H9 (cell line): ENCODE measurements around the gene CAMK2G. TPM values are rescaled to one million over a fixed set of nuclear protein-coding genes. Genes with fewer than 3 reads are reported as not detected.
A peak's percentile ranks its signal among the peaks of the same experiment; 100 is the strongest.

Experiments used
- DNase-seq: peaks from one replicate; pipeline ENCODE4 v3.0.0-alpha.2; 2017
- H2AFZ ChIP-seq: one replicate; pipeline ENCODE4 v1.6.1; 2013; ENCODE audit warnings: mild to moderate bottlenecking, low read length, control low read depth, moderate library complexity
- H2AK5ac ChIP-seq: 2 replicates; pipeline ENCODE4 v1.6.1; 2013; ENCODE audit warnings: low read length, control low read depth, mixed read lengths; ENCODE audit not compliant: insufficient read length
- H2BK120ac ChIP-seq: one replicate; pipeline ENCODE4 v1.6.1; 2013; ENCODE audit warnings: low read depth, mild to moderate bottlenecking, low read length, control low read depth, inconsistent platforms; ENCODE audit not compliant: poor library complexity, severe bottlenecking
- H2BK12ac ChIP-seq: 2 replicates; pipeline ENCODE4 v1.6.1; 2013; ENCODE audit warnings: low read length, control low read depth, mixed read lengths, low read depth; ENCODE audit not compliant: insufficient read length
- H2BK15ac ChIP-seq: 2 replicates; pipeline ENCODE4 v1.6.1; 2013; ENCODE audit warnings: low read depth, low read length, control low read depth
- H2BK20ac ChIP-seq: one replicate; pipeline ENCODE4 v1.6.1; 2013; ENCODE audit warnings: low read depth, mild to moderate bottlenecking, low read length, control low read depth, inconsistent platforms; ENCODE audit not compliant: poor library complexity, severe bottlenecking
- H2BK5ac ChIP-seq: 2 replicates; pipeline ENCODE4 v1.6.1; 2013; ENCODE audit warnings: low read length, control low read depth, mixed read lengths; ENCODE audit not compliant: insufficient read length
- H3K14ac ChIP-seq: 2 replicates; pipeline ENCODE4 v1.6.1; 2013; ENCODE audit warnings: low read length, control low read depth; ENCODE audit not compliant: insufficient read depth
- H3K18ac ChIP-seq: 2 replicates; pipeline ENCODE4 v1.6.1; 2013; ENCODE audit warnings: low read depth, mild to moderate bottlenecking, mixed read lengths, low read length, control low read depth; ENCODE audit not compliant: insufficient read length
- H3K23ac ChIP-seq: 2 replicates; pipeline ENCODE4 v1.6.1; 2013; ENCODE audit warnings: low read length, control low read depth, mixed read lengths, low read depth; ENCODE audit not compliant: insufficient read length
- H3K23me2 ChIP-seq: 2 replicates; pipeline ENCODE4 v1.6.1; 2013; ENCODE audit warnings: low read depth, mild to moderate bottlenecking, mixed read lengths, low read length, control low read depth; ENCODE audit not compliant: insufficient read length, poor library complexity, severe bottlenecking
- H3K27ac ChIP-seq: 2 replicates; pipeline ENCODE4 v1.5.1; 2013; ENCODE audit warnings: low read length, control low read depth, mixed read lengths, low read depth; ENCODE audit not compliant: insufficient read length
- H3K27me3 ChIP-seq: 2 replicates; pipeline ENCODE4 v1.6.1; 2013; ENCODE audit warnings: low read length, control low read depth, inconsistent platforms; ENCODE audit not compliant: insufficient read depth
- H3K4ac ChIP-seq: 2 replicates; pipeline ENCODE4 v1.6.1; 2013; ENCODE audit warnings: low read depth, mild to moderate bottlenecking, control low read depth, inconsistent platforms, low read length, moderate library complexity
- H3K4me1 ChIP-seq: 2 replicates; pipeline ENCODE4 v1.6.1; 2013; ENCODE audit warnings: low read length, control low read depth, inconsistent platforms; ENCODE audit not compliant: insufficient read depth
- H3K4me2 ChIP-seq: 2 replicates; pipeline ENCODE4 v1.6.1; 2013; ENCODE audit warnings: low read length, control low read depth, mixed read lengths; ENCODE audit not compliant: insufficient read length, insufficient read depth
- H3K56ac ChIP-seq: 2 replicates; pipeline ENCODE4 v1.6.1; 2013; ENCODE audit warnings: low read depth, mild to moderate bottlenecking, mixed read lengths, low read length, control low read depth; ENCODE audit not compliant: insufficient read length
- H3K79me1 ChIP-seq: 2 replicates; pipeline ENCODE4 v1.6.1; 2013; ENCODE audit warnings: low read depth, mild to moderate bottlenecking, moderate library complexity, low read length, control low read depth, inconsistent platforms; ENCODE audit not compliant: insufficient read depth, poor library complexity, severe bottlenecking
- H3K79me2 ChIP-seq: 2 replicates; pipeline ENCODE4 v1.6.1; 2013; ENCODE audit warnings: low read length, control low read depth, inconsistent platforms; ENCODE audit not compliant: insufficient read depth
- H3K9ac ChIP-seq: 2 replicates; pipeline ENCODE4 v1.6.1; 2013; ENCODE audit warnings: low read length, control low read depth, mixed read lengths; ENCODE audit not compliant: insufficient read length; ENCODE audit errors: extremely low read depth
- H3K9me3 ChIP-seq: one replicate; pipeline ENCODE4 v1.6.1; 2013; ENCODE audit warnings: low read depth, low read length, inconsistent platforms; ENCODE audit not compliant: control insufficient read depth
- H3T11ph ChIP-seq: one replicate; pipeline ENCODE4 v1.6.1; 2013; ENCODE audit warnings: mild to moderate bottlenecking, low read length, control low read depth, inconsistent platforms
- H4K20me1 ChIP-seq: one replicate; pipeline ENCODE4 v1.6.1; 2013; ENCODE audit not compliant: control insufficient read depth, insufficient read length, insufficient read depth
- H4K5ac ChIP-seq: 2 replicates; pipeline ENCODE4 v1.6.1; 2013; ENCODE audit warnings: low read depth, mild to moderate bottlenecking, mixed read lengths, low read length, control low read depth; ENCODE audit not compliant: insufficient read length
- H4K8ac ChIP-seq: replicated peaks from 2 replicates; pipeline ENCODE4 v1.6.1; 2013; ENCODE audit warnings: low read length, control low read depth, mixed read lengths, low read depth; ENCODE audit not compliant: insufficient read length
- H4K91ac ChIP-seq: 2 replicates; pipeline ENCODE4 v1.6.1; 2013; ENCODE audit warnings: low read depth, mild to moderate bottlenecking, moderate library complexity, mixed read lengths, low read length, control low read depth; ENCODE audit not compliant: insufficient read length
- H3K27ac Mint-ChIP-seq, 3 experiments: 2 replicates in 2 of 3; 3 replicates in 1 of 3; pipeline ENCODE4 v1.8.0; 2020 to 2021; ENCODE audit warnings: mixed read lengths in 3 of 3, mild to moderate bottlenecking in 1 of 3, moderate library complexity in 1 of 3
- H3K27me3 Mint-ChIP-seq: 2 replicates; pipeline ENCODE4 v1.8.0; 2021; ENCODE audit warnings: low read depth, mild to moderate bottlenecking, moderate library complexity, mixed read lengths
- H3K36me3 Mint-ChIP-seq, 3 experiments: 2 replicates in 2 of 3; 3 replicates in 1 of 3; pipeline ENCODE4 v1.8.0; 2020 to 2021; ENCODE audit warnings: low read depth in 3 of 3, mixed read lengths in 3 of 3; ENCODE audit not compliant: insufficient read depth in 1 of 3
- H3K4me1 Mint-ChIP-seq, 2 experiments: 2 replicates each; pipeline ENCODE4 v1.8.0; 2020; ENCODE audit warnings: mixed read lengths in 2 of 2
- H3K4me3 Mint-ChIP-seq, 2 experiments: 2 replicates in 1 of 2; 3 replicates in 1 of 2; pipeline ENCODE4 v1.8.0; 2020 to 2021; ENCODE audit warnings: mild to moderate bottlenecking in 2 of 2, mixed read lengths in 2 of 2, moderate library complexity in 1 of 2
- H3K9me3 Mint-ChIP-seq, 2 experiments: 2 replicates in 1 of 2; 3 replicates in 1 of 2; pipeline ENCODE4 v1.8.0; 2020; ENCODE audit warnings: mild to moderate bottlenecking in 2 of 2, mixed read lengths in 2 of 2, moderate library complexity in 1 of 2
- CTCF ChIP-seq: fragments of 200-600 bp; sonication (generic); conservative IDR thresholded peaks from 3 replicates; pipeline ENCODE4 v1.8.0; 2021; ENCODE audit warnings: antibody characterized with exemption, mild to moderate bottlenecking
- WGBS: extraction: QIAGEN DNeasy Blood & Tissue Kit; methylation state at CpG from one replicate; pipeline ENCODE4 v1.1.7; 2013; ENCODE audit warnings: missing lambda C conversion rate, low lambda C conversion rate, mixed read lengths; ENCODE audit not compliant: insufficient read length; ENCODE audit errors: extremely low coverage; 5-methylcytosine and 5-hydroxymethylcytosine counted together
- total RNA-seq: library from RNA; stranded (reverse); gene quantifications from 2 replicates; pipeline ENCODE4 v1.2.1, GENCODE V29; 2021

The CAMK2G gene
- total RNA-seq, 1 experiment from 2014 or later = 31.8 TPM

- Histone ChIP-seq H3K14ac (no peak overlapping the region), H2BK15ac (no peak overlapping the region), H3K79me1 (no peaks in the 10 kb centered on the region), H3K56ac (no peak overlapping the region), H4K5ac (no peak overlapping the region), H3K9ac (no peak overlapping the region), H2BK5ac (no peak overlapping the region), H3K4ac (no peak overlapping the region), H2AK5ac (no peak overlapping the region), H3K23ac (no peak overlapping the region), H3K23me2 (peaks cover 2% of the 10 kb centered on the region), H2BK12ac (no peak overlapping the region), H3K27me3 (no peaks in the 10 kb centered on the region), H4K20me1 (no peaks in the 10 kb centered on the region), H3K4me1 (no peaks in the 10 kb centered on the region), H2BK120ac (no peak overlapping the region), H4K8ac (no peak overlapping the region), H3T11ph (no peak overlapping the region), H3K4me2 (peak overlapping the region; percentile 52), H2AFZ (no peak overlapping the region), H4K91ac (no peak overlapping the region), H3K18ac (no peak overlapping the region), H3K27ac (no peak overlapping the region), H3K9me3 (no peaks in the 10 kb centered on the region), H2BK20ac (no peak overlapping the region), H3K79me2 (no peaks in the 10 kb centered on the region)
- no CpG with 5 or more reads among the region's 7 CpGs for whole genome bisulfite sequencing
- peaks cover 17 to 47% (median 35%) of the 10 kb centered on the region in 3 experiments; a peak in 6 of 7 replicates for H3K36me3 Mint-ChIP-seq
- no peak for DNase-seq
- no peaks in the 10 kb centered on the region; a peak in 1 of 5 replicates for H3K9me3 Mint-ChIP-seq
- no peaks in the 10 kb centered on the region for H3K27me3 Mint-ChIP-seq
- H3K27ac Mint-ChIP-seq = no peak overlapping the region
- TF ChIP-seq CTCF = no peak
- peak overlapping the region; percentile 76 to 86 for H3K4me3 Mint-ChIP-seq
- H3K4me1 Mint-ChIP-seq = peaks cover 11 to 12% of the 10 kb centered on the region in 2 experiments
Observed at GRCh38 chr10:73810358-73810734, 64.0 kb downstream of the CAMK2G start.
